ENCODE results near the gene SKIDA1. TPM values are rescaled to one million over a fixed set of nuclear protein-coding genes. Genes with fewer than 3 reads are reported as not detected.
"Not testable (repeated sequence)": the region's sequence is repeated elsewhere in the genome, so short reads cannot be mapped to it uniquely, and the experiment has no call there.

Gene SKIDA1
- total RNA-seq, 1 experiment from 2014 or later: 9.3 TPM

DNA sequence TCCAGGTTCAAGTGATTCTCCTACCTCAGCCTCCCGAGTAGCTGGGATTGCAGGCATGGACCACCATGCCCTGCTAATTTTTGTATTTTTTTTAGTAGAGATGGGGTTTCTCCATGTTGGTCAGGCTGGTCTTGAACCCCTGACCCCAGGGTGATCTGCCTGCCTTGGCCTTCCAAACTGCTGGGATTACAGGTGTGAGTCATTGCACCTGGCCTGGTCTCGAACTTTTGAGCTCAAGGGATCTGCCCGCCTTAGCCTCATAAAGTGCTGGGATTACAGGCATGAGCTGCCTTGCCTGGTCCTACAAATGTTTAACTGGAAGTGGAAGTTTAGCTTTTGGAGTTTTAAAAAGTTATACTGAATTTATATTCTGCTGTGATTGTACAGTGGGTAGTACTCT, 11.4 kb upstream of the SKIDA1 start:
- Histone ChIP-seq H3K4me3 (ENCODE audit: low read depth in 2 of 2, low read length in 2 of 2) (no peak overlapping the region), H3K36me3 (ENCODE audit: control insufficient read depth, insufficient read depth, low read length) (peaks cover 9% of the 10 kb centered on the region), H3K27ac (ENCODE audit: low read length) (peak overlapping the region; percentile 93; the same call in 1 of the 2 replicates), H3K4me1 (ENCODE audit: control insufficient read depth, insufficient read depth, low read length) (peaks cover 15% of the 10 kb centered on the region), H3K9me3 (ENCODE audit: control insufficient read depth, insufficient read depth, low read depth, low read length) (no peaks in the 10 kb centered on the region), H3K27me3 (ENCODE audit: control insufficient read depth, insufficient read depth, low read length) (no peaks in the 10 kb centered on the region)
- ChIA-PET POLR2A (no interaction called here), CTCF (no interaction called here)
- no TSS peak for BruUV-seq (replicated peaks)
- intact Hi-C loops (cut with micrococcal nuclease; ENCODE audit: unreplicated experiment): no loop called here
- in situ Hi-C loops (cut with HindIII; ENCODE audit: low pct_unique_long_range_greater_than_20kb, low sequenced_read_pairs): no loop called here
- ATAC-seq: no peak
- TF ChIP-seq TCF7L2 (IDR thresholded peaks at IDR 0.05; ENCODE audit: low read depth, low read length) (no peak), POLR2AphosphoS5 (IDR thresholded peaks at IDR 0.05; ENCODE audit: low read depth, low read length) (no peak), SIN3A (IDR thresholded peaks at IDR 0.05; ENCODE audit: borderline replicate concordance, insufficient read depth, low read depth, low read length) (no peak)
- TF ChIP-seq, protein P1, sequence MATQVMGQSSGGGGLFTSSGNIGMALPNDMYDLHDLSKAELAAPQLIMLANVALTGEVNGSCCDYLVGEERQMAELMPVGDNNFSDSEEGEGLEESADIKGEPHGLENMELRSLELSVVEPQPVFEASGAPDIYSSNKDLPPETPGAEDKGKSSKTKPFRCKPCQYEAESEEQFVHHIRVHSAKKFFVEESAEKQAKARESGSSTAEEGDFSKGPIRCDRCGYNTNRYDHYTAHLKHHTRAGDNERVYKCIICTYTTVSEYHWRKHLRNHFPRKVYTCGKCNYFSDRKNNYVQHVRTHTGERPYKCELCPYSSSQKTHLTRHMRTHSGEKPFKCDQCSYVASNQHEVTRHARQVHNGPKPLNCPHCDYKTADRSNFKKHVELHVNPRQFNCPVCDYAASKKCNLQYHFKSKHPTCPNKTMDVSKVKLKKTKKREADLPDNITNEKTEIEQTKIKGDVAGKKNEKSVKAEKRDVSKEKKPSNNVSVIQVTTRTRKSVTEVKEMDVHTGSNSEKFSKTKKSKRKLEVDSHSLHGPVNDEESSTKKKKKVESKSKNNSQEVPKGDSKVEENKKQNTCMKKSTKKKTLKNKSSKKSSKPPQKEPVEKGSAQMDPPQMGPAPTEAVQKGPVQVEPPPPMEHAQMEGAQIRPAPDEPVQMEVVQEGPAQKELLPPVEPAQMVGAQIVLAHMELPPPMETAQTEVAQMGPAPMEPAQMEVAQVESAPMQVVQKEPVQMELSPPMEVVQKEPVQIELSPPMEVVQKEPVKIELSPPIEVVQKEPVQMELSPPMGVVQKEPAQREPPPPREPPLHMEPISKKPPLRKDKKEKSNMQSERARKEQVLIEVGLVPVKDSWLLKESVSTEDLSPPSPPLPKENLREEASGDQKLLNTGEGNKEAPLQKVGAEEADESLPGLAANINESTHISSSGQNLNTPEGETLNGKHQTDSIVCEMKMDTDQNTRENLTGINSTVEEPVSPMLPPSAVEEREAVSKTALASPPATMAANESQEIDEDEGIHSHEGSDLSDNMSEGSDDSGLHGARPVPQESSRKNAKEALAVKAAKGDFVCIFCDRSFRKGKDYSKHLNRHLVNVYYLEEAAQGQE (IDR thresholded peaks at IDR 0.05; ENCODE audit: insufficient read depth in 1 of 2, low read depth in 2 of 2, low read length in 1 of 2): no peak
- no peak for DNase-seq (ENCODE audit: low read depth, low spot score)

DNA sequence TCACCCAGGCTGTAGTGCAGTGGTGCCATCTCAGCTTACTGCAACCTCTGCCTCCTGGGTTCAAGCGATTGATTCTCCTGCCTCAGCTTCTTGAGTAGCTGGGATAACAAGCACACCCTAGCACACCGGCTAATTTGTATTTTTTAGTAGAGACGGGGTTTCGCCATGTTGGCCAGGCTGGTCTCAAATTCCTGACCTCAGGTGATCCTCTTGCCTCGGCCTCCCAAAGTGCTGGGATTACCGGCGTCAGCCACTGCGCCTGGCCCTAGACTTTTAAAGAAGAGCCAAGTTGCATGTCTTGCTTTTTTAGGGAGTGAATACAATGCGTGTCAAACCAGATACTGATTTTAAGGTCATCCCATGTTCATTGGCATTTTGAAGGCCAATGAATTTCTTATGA, 10.5 kb upstream of the SKIDA1 start:
- H3K27me3 ChIP-seq (ENCODE audit: control insufficient read depth, insufficient read depth, low read length); ATAC-seq; CTCF ChIA-PET; H3K9me3 ChIP-seq (ENCODE audit: control insufficient read depth, insufficient read depth, low read depth, low read length); BruUV-seq (replicated peaks); DNase-seq (ENCODE audit: low read depth, low spot score); H3K36me3 ChIP-seq (ENCODE audit: control insufficient read depth, insufficient read depth, low read length); POLR2A ChIA-PET; in situ Hi-C loops (cut with HindIII; ENCODE audit: low pct_unique_long_range_greater_than_20kb, low sequenced_read_pairs); intact Hi-C loops (cut with micrococcal nuclease; ENCODE audit: unreplicated experiment): not testable (repeated sequence)
- H3K27ac ChIP-seq (ENCODE audit: low read length): peak overlapping the region; percentile 93
- peaks cover 18% of the 10 kb centered on the region for H3K4me1 ChIP-seq (ENCODE audit: control insufficient read depth, insufficient read depth, low read length)
- H3K4me3 ChIP-seq (ENCODE audit: low read depth in 2 of 2, low read length in 2 of 2): peak overlapping the region; percentile 58 to 61; a peak in 3 of 4 replicates

DNA sequence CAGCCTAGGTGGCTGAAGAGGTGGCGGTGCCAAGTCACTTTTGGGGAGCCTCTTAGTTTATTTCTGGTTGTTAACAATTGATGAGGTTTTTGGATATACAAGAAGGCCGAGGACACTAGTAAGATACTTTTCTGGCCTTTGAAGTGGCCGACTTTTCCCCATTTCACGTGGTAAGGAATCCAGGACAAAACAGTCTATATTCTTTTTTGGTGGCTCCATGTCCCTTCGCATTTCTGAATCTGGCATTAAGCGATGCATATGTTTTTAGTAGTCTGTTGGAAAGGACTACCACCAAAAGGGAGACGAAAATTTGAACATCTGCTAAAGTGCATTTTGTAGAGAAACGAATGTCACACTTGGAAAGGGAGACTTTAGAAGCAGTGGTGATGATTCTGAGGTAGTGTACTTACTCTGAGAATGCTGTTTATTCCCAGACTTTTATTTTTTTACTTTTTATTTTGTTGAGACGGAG, 10.0 kb upstream of the SKIDA1 start:
- Histone ChIP-seq H3K4me3 (ENCODE audit: low read depth in 2 of 2, low read length in 2 of 2) (peak overlapping the region; percentile 58 to 61), H3K4me1 (ENCODE audit: control insufficient read depth, insufficient read depth, low read length) (peaks cover 22% of the 10 kb centered on the region), H3K9me3 (ENCODE audit: control insufficient read depth, insufficient read depth, low read depth, low read length) (no peaks in the 10 kb centered on the region), H3K27ac (ENCODE audit: low read length) (peak overlapping the region; percentile 93), H3K36me3 (ENCODE audit: control insufficient read depth, insufficient read depth, low read length) (peaks cover 7% of the 10 kb centered on the region), H3K27me3 (ENCODE audit: control insufficient read depth, insufficient read depth, low read length) (no peaks in the 10 kb centered on the region)
- DNase-seq (ENCODE audit: low read depth, low spot score): no peak
- POLR2A ChIA-PET: no interaction called here
- CTCF ChIA-PET: no interaction called here
- no peak for ATAC-seq
- TSS peak; percentile 66 for BruUV-seq (replicated peaks)
- TF ChIP-seq, protein P1 (IDR thresholded peaks at IDR 0.05; ENCODE audit: insufficient read depth in 1 of 2, low read depth in 2 of 2, low read length in 1 of 2): no peak
- peak; percentile 96 for TF ChIP-seq TCF7L2 (IDR thresholded peaks at IDR 0.05; ENCODE audit: low read depth, low read length)
- intact Hi-C loops (cut with micrococcal nuclease; ENCODE audit: unreplicated experiment): no loop called here
- in situ Hi-C loops (cut with HindIII; ENCODE audit: low pct_unique_long_range_greater_than_20kb, low sequenced_read_pairs): no loop called here
